HG03025 (cell line): Measurements from ENCODE around the gene TMEM171.

Experiments
- ATAC-seq: cut with Tn5 transposase; IDR thresholded peaks from one replicate; pipeline ENCODE4 v1.9.1; 2021; ENCODE audit warnings: mild to moderate bottlenecking, moderate library complexity; ENCODE audit not compliant: unreplicated experiment, low FRiP score

Gene TMEM171, protein sequence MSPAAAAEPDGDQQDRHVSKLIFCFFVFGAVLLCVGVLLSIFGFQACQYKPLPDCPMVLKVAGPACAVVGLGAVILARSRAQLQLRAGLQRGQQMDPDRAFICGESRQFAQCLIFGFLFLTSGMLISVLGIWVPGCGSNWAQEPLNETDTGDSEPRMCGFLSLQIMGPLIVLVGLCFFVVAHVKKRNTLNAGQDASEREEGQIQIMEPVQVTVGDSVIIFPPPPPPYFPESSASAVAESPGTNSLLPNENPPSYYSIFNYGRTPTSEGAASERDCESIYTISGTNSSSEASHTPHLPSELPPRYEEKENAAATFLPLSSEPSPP

DNA sequence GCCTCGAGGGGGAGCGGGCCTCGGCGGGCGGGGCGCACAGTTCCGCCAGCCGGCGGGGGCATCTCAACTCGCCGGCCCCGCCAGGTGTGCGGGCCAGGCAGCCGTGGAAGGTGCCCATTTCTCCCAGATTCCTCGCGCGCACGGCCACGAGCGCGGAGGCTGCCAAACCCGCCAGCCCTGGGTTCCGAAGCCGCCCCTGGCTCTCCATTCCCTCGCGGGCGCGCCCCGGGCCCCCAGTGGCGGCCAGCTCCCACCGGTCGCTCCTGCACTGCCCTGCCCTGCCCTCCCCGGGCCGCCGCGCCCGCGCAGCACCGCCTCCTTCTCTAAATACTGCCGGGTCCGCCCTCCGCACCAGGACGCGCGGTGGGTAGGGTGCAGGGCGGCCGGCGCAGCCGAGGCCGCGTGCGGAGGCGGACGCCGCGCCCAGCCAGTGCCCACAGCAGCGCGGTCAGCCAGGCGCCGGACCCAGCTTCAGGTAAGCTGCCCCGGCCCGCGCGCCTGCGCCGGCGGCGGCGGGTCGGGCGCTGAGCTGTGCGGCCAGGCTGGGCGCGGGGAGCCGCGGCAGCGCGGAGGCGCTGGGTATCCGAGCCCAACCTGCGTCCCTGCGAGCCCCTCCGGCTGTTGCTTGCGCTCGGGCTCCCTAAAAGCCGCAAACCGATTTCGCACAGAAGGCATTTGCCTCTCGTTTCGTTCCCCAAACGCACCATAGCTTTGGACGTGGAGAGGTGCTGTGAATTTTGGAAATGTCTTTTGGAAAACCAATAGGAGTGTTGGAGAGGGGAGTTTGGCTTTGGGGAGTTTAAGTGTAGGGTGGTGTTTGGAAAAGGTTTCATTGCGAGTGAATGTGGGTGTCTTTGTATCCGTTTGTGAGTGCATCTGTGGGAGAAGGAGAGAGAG, at the start of gene TMEM171:
TMEM171 (plus strand) TSS at position 354 of the 897 bp plus-strand sequence. CDS start 2,799 bp downstream, outside the sequence.
- ATAC-seq = no peak

DNA sequence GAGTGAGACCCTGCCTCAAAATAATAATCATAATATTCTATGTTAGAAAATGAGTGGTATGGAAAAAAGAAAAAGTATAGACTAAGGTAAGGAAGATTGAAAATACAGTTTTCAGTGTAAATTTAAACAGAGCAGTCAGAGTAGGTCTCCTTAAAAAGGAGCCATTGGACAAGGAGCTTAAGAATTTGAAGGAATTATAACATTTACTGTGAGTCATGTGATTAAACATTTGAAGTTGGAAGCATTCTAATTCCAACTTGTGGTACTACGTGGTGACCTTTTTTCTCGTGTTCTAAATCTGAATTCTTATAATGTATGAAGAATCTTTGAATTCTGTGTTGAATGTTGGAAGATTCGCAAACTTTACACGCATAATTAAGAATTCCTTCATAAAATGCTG, 39.3 kb upstream of the TMEM171 start:
- ATAC-seq = no peak

DNA sequence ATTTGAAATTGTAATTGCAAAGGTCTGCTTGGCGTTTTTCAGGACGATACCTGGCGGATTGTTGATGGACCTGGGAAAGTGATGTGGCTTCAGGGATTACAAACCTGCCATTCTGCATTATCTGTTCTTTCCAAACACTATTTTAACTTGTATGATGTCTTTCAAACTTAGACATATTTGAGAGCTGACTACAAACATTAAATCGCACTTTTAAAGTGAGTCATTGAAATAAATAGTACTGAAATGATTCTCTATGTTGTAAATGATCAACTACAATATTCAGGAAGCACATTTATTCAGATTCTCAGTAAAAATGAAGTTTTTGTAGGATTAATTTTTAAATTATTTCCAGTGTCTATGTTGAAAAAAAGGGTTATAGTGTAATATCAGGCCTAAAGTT, 32.3 kb upstream of the TMEM171 start:
- no peak for ATAC-seq

GRCh38 chr5:73093943-73094342, 26.4 kb upstream of the TMEM171 start:
- ATAC-seq = no peak

DNA sequence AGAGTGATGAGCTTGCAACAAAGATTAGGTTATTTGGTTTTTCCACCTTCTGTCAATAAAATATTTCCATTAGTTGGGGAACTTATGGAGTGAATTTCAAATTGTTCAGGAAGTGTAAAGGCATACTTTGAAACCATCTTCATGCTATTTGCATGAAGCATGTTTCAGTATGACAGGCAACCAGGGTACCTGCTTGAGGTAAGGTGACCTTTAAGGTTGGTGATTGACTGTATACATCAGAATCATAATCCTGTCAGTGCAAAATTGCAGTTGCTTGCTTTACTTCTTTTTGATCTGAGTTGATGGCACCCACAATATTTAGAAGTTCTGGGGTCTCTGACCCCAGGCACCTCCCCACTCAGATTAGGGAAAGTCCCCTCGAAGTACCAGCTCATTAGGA, 26.0 kb upstream of the TMEM171 start:
- ATAC-seq = no peak

DNA sequence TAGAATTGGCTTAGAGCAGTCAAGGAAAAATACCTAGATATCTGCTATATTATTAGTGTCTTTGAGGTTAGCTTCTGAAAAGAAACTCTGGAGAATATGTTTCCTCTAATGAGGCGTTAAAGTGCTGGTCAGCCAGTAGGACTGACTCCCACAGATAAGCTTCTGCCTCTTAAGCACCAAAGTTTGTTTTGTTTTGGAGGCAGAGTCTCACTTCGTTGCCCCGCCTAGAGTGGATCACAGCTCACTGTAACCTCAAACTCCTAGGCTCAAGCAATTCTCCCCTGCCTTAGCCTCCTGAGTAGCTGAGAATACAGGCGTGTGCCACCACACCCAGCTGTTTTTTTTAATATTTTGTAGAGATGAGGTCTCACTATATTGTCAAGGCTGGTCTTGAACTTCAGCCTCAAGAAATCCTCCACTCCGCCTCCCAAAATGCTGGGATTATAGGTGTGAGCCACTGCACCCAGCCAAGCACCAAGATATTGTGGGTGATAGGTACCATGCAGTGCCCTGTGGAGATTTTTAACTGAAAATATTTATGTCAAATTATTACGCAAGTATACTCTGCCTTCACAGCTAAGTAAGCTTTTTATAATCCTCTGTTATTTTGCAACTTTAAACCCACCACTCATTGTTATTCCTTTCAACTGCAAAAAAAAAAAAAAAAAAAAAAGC, 24.7 kb upstream of the TMEM171 start:
- no peak for ATAC-seq

- no peak for ATAC-seq
Measured at GRCh38 chr5:73096239-73096575, 24.2 kb upstream of the TMEM171 start.

- no peak for ATAC-seq
Measured at GRCh38 chr5:73097740-73098139, 22.6 kb upstream of the TMEM171 start.

GRCh38 chr5:73100109-73100508, 20.3 kb upstream of the TMEM171 start:
- ATAC-seq = no peak

- no peak for ATAC-seq
Measured at GRCh38 chr5:73103870-73104299, 16.5 kb upstream of the TMEM171 start.

GRCh38 chr5:73104326-73104725, 16.0 kb upstream of the TMEM171 start:
- no peak for ATAC-seq

- ATAC-seq = no peak
Measured at GRCh38 chr5:73106335-73106734, 14.0 kb upstream of the TMEM171 start.

- ATAC-seq = no peak
Measured at GRCh38 chr5:73110190-73110589, 10.2 kb upstream of the TMEM171 start.

- ATAC-seq = no peak
Measured at GRCh38 chr5:73111536-73111935, 8.8 kb upstream of the TMEM171 start.

GRCh38 chr5:73112359-73112758, 8.0 kb upstream of the TMEM171 start:
- ATAC-seq = no peak

GRCh38 chr5:73114044-73114688, 6.2 kb upstream of the TMEM171 start:
- ATAC-seq = no peak

GRCh38 chr5:73115399-73116051, 4.8 kb upstream of the TMEM171 start:
- ATAC-seq = no peak

DNA sequence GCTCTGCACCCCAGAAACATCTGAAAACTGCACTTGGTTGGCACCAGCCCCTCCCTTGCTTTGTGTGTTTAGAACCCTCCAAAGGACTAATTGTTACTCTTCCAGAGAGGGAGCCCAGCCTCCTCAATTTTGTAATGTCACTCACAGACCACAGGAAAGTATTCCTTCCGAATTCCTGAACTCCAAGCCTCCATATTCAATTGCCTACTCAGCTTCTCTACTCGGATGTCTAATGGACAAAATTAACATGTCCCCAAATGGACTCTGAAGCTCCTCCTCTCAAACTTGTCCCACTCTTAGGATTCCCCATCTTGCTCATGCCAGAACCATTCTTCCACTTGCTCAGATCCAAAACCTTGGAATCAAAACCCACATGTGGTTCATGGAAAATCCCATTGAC, 3.9 kb upstream of the TMEM171 start:
- ATAC-seq = no peak

DNA sequence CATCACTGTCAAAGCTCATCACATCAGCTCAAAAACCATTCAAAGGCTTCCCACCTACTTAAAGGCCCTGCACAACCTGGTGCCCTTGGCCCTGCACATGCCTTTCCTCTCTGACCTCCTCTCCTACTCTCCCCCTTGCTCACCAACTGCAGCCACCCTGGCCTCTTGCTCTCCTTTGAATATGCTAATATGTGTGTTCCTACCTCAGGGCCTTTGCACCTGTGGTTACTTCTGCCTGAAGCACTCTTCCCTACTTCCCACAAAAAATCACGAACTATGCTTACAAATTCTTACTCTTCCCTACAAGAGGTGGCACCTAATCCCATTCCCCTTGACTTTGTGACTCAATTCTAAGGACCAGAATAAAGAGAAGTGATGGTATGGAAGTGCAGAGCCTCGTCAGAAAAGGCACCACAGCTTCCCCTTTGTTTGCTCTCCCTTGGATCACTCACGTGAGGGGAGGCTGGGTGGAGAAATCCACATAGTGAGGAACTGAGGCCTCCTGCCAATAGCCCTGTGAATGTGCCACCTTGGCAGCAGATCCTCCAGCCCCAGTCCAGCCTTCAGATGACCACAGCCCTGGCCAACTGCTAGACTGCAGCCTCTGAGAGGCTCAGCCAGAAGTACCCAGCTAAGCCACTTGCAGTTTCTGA, 3.2 kb upstream of the TMEM171 start:
- no peak for ATAC-seq
